Parathyroid adenoma (tissue), 2 donors: ENCODE data around the gene LGALS9C.
"Not testable (repeated sequence)": the region's sequence is repeated elsewhere in the genome, so short reads cannot be mapped to it uniquely, and the experiment has no call there.

ENCODE experiments used
- H2AFZ ChIP-seq: fragments of 300-600 bp; sonication (generic); one replicate; pipeline ENCODE4 v1.7.0; 2017; ENCODE audit warnings: antibody characterized with exemption, mild to moderate bottlenecking
- H3K27ac ChIP-seq: fragments of 300-600 bp; sonication (generic); one replicate; pipeline ENCODE4 v1.7.0; 2017
- H3K27me3 ChIP-seq: fragments of 300-600 bp; sonication (generic); one replicate; pipeline ENCODE4 v1.7.0; 2017; ENCODE audit warnings: low read length; ENCODE audit not compliant: control insufficient read depth, insufficient read depth
- H3K36me3 ChIP-seq: fragments of 300-600 bp; sonication (generic); one replicate; pipeline ENCODE4 v1.7.0; 2017; ENCODE audit warnings: low read length; ENCODE audit not compliant: control insufficient read depth, insufficient read depth
- H3K4me1 ChIP-seq: fragments of 300-600 bp; sonication (generic); one replicate; pipeline ENCODE4 v1.7.0; 2017; ENCODE audit warnings: control low read depth
- H3K4me2 ChIP-seq: fragments of 300-600 bp; sonication (generic); one replicate; pipeline ENCODE4 v1.7.0; 2017; ENCODE audit warnings: low read length
- H3K4me3 ChIP-seq: fragments of 300-600 bp; sonication (generic); one replicate; pipeline ENCODE4 v1.7.0; 2017; ENCODE audit warnings: low read depth, low read length
- H3K79me2 ChIP-seq: fragments of 300-600 bp; sonication (generic); one replicate; pipeline ENCODE4 v1.7.0; 2017; ENCODE audit warnings: control low read depth
- H3K9ac ChIP-seq: fragments of 300-600 bp; sonication (generic); one replicate; pipeline ENCODE4 v1.7.0; 2017; ENCODE audit warnings: mild to moderate bottlenecking
- H3K9me3 ChIP-seq: fragments of 300-600 bp; sonication (generic); one replicate; pipeline ENCODE4 v1.7.0; 2017; ENCODE audit warnings: low read length; ENCODE audit not compliant: control insufficient read depth
- donor health status: primary hyperparathyroidism.

The LGALS9C gene

GRCh38 chr17:18500281-18500680 is 23.7 kb downstream of the LGALS9C start:
- H2AFZ ChIP-seq, H3K4me3 ChIP-seq, H3K27ac ChIP-seq, H3K79me2 ChIP-seq, H3K4me2 ChIP-seq, H3K9me3 ChIP-seq, H3K27me3 ChIP-seq, H3K36me3 ChIP-seq, H3K4me1 ChIP-seq, H3K9ac ChIP-seq: not testable (repeated sequence)

DNA sequence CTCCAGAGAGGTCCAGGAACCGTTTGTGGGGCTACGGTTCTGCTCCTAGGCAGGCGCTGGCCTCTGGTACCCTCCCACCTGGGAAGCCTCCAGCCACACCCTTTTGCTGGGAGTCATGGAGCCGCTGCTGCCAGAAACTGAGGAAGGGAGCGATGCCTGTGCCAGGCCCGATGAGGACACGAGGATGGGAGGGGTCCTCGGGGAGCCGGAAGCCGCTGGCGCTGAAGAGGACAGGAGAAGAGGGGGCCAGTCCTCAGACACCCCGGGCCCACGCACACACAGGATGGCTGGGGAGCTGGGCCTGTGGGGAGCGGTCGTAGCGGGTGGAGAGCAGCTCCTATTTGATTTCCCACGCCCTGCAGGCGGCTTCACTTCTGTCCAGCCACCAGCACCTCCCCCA is 24.2 kb downstream of the LGALS9C start:
- H3K4me3 ChIP-seq, H3K4me2 ChIP-seq, H3K36me3 ChIP-seq, H3K79me2 ChIP-seq, H3K27ac ChIP-seq, H3K9ac ChIP-seq, H3K4me1 ChIP-seq, H3K27me3 ChIP-seq, H3K9me3 ChIP-seq, H2AFZ ChIP-seq: not testable (repeated sequence)

GRCh38 chr17:18503221-18503620 is 26.6 kb downstream of the LGALS9C start:
- H2AFZ ChIP-seq, H3K9ac ChIP-seq, H3K79me2 ChIP-seq, H3K4me1 ChIP-seq, H3K4me3 ChIP-seq, H3K4me2 ChIP-seq, H3K36me3 ChIP-seq, H3K9me3 ChIP-seq, H3K27me3 ChIP-seq, H3K27ac ChIP-seq: not testable (repeated sequence)

GRCh38 chr17:18507729-18508128 is 31.1 kb downstream of the LGALS9C start:
- H3K79me2 ChIP-seq, H3K4me3 ChIP-seq, H3K9me3 ChIP-seq, H3K27me3 ChIP-seq, H3K9ac ChIP-seq, H3K27ac ChIP-seq, H3K4me1 ChIP-seq, H3K36me3 ChIP-seq, H2AFZ ChIP-seq, H3K4me2 ChIP-seq: not testable (repeated sequence)

DNA sequence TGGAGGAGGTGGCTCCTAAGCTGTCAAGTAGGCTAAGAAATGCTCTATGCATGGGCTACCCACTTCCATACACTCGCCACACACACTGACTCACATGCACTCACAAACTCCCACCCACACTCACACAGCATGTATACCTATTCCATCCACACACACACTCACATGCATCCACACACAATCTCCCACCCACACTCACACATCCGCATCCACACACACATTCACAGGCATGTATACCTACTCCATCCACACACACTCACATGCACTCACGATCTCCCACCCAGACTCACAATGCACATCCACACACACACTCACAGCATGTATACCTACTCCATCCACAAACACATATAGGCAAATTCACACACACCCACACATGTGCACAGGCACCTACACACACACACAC is 32.1 kb downstream of the LGALS9C start:
- H3K4me2 ChIP-seq, H3K4me3 ChIP-seq, H3K79me2 ChIP-seq, H3K36me3 ChIP-seq, H3K9me3 ChIP-seq, H2AFZ ChIP-seq, H3K4me1 ChIP-seq, H3K27me3 ChIP-seq, H3K9ac ChIP-seq, H3K27ac ChIP-seq: not testable (repeated sequence)

DNA sequence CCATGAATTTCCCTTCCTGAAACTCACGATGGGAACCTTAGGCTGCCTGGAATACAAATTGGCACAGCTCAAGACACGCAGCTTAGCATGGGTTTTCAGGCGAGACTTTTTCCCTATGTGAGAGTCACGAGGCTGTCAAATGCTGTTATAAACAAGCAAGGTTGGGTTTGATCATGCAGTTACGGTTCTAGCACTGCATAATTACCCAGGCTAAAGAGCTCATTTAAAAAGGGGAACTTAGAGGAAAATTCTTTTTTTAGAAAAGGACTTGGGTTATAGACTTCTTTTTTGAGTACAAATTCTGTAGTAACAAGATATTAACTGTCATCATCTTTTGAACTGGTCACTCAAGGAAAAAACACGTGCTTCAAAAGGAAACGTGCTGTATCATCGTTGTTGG is 44.5 kb downstream of the LGALS9C start:
- not testable (repeated sequence) for H3K36me3 ChIP-seq, H3K4me2 ChIP-seq, H3K79me2 ChIP-seq, H3K9ac ChIP-seq, H3K27ac ChIP-seq, H3K9me3 ChIP-seq, H3K27me3 ChIP-seq, H3K4me3 ChIP-seq, H3K4me1 ChIP-seq, H2AFZ ChIP-seq

GRCh38 chr17:18525015-18525414 is 48.4 kb downstream of the LGALS9C start:
- H3K27me3 ChIP-seq, H3K9me3 ChIP-seq, H3K4me1 ChIP-seq, H3K79me2 ChIP-seq, H2AFZ ChIP-seq, H3K4me2 ChIP-seq, H3K9ac ChIP-seq, H3K36me3 ChIP-seq, H3K27ac ChIP-seq, H3K4me3 ChIP-seq: not testable (repeated sequence)

- H3K27ac ChIP-seq, H2AFZ ChIP-seq, H3K27me3 ChIP-seq, H3K4me2 ChIP-seq, H3K4me3 ChIP-seq, H3K79me2 ChIP-seq, H3K9me3 ChIP-seq, H3K36me3 ChIP-seq, H3K9ac ChIP-seq, H3K4me1 ChIP-seq: not testable (repeated sequence)
Measured at GRCh38 chr17:18526168-18526800, 49.7 kb downstream of the LGALS9C start.

DNA sequence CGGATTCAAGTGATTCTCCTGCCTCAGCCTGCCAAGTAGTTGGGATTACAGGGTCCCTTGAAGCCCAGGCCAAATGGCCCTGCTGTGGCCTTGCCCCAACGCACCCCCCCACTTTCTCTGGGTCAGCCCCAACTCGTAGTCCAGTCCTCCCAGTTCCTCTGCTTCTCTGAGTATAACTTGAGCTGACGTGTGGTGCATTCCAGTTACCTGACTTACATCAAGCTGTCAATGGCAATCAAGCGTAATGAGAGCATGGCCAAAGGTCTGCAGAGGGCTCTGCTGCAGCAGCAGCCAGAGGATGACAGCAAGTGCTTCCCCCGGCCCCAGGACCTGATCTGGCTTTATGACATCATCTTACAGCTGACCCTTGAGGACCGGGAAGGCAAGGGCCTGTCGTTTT is 50.8 kb downstream of the LGALS9C start:
- not testable (repeated sequence) for H3K9me3 ChIP-seq, H3K9ac ChIP-seq, H3K4me3 ChIP-seq, H3K4me2 ChIP-seq, H3K4me1 ChIP-seq, H3K36me3 ChIP-seq, H3K27ac ChIP-seq, H2AFZ ChIP-seq, H3K79me2 ChIP-seq, H3K27me3 ChIP-seq

DNA sequence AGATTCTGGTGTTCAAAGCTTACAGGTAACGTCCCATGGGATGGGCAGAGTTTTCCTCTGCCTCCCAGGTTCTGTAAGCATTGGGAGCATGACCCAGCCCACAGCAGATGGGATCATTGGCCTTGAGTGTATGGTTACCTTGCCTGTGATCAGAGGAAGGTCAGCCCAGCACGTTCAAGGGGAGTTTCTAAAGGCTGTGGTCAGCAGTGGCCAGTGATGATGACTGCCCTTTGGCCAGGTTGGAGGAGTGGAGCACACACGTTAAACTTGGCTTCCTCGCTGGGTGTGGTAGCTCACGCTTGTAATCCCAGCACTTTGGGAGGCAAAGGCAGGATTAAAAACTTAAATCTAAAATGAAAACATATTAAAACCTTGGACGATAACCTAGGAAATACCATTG is 51.8 kb downstream of the LGALS9C start:
- not testable (repeated sequence) for H3K4me2 ChIP-seq, H3K9me3 ChIP-seq

DNA sequence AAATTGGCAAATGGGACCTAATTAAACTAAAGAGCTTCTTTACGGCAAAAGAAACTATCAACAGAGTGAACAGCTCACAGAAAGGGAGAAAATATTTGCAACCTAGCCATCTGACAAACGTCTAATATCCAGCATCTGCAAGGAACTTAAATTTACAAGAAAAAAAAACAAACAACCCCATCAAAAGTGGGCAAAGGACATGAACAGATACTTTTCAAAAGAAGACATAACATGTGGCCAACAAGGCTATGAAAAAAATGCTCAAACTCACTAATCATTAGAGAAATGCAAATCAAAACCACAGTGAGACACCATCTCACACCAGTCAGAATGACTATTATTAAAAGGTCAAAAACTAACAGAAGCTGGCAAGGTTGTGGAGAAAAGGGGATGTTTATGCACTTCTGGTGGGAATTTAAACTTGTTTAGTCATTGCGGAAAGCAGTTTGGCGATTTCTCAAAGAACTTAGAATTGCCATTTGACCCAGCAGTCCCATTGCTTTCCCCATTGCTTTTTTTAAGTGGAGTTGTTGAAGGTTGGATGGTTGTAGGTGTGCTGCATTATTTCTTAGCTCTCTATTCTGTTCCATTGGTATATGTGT is 52.4 kb downstream of the LGALS9C start:
- not testable (repeated sequence) for H3K4me1 ChIP-seq, H3K27ac ChIP-seq, H3K27me3 ChIP-seq

More for the DNA sequence above, 51.8 kb downstream of the LGALS9C start:
- H3K4me1 ChIP-seq, H3K36me3 ChIP-seq, H3K9ac ChIP-seq, H3K27ac ChIP-seq, H3K4me3 ChIP-seq, H3K27me3 ChIP-seq, H3K79me2 ChIP-seq, H2AFZ ChIP-seq: not testable (repeated sequence)

More for the DNA sequence above, 52.4 kb downstream of the LGALS9C start:
- not testable (repeated sequence) for H3K79me2 ChIP-seq, H2AFZ ChIP-seq, H3K9ac ChIP-seq, H3K36me3 ChIP-seq, H3K4me2 ChIP-seq, H3K4me3 ChIP-seq, H3K9me3 ChIP-seq
